Tibial nerve (tissue), 4 donors: Measurements from ENCODE around the gene SNPH. TPM values are rescaled to one million over a fixed set of nuclear protein-coding genes. Genes with fewer than 3 reads are reported as not detected.

ENCODE experiments used
- DNase-seq, 2 donors: peaks; one replicate each; pipeline ENCODE4 v3.0.0-alpha.2; 2019; ENCODE audit warnings: low spot score in 2 of 2
- H3K27ac ChIP-seq, 4 donors: fragments of 200-600 bp; sonication (generic) in 3 of 4; one replicate each; pipeline ENCODE4 v1.5.1; 2017 to 2019; ENCODE audit warnings: mild to moderate bottlenecking in 1 of 4
- H3K27me3 ChIP-seq, 2 donors: fragments of 200-600 bp; sonication (generic) in 1 of 2; one replicate each; pipeline versions ENCODE4 v1.5.1 to v1.6.0; 2017 to 2019
- H3K36me3 ChIP-seq, 3 donors: fragments of 200-600 bp; sonication (generic); one replicate each; pipeline ENCODE4 v1.5.1; 2018 to 2019
- H3K4me1 ChIP-seq, 4 donors: fragments of 200-600 bp; sonication (generic) in 3 of 4; one replicate each; pipeline ENCODE4 v1.5.1; 2017 to 2019
- H3K4me3 ChIP-seq, 4 donors: fragments of 200-600 bp; sonication (generic) in 3 of 4; one replicate each; pipeline ENCODE4 v1.5.1; 2017 to 2019; ENCODE audit warnings: mild to moderate bottlenecking in 1 of 4, moderate library complexity in 1 of 4
- H3K9me3 ChIP-seq, 4 donors: fragments of 200-600 bp; sonication (generic) in 3 of 4; one replicate each; pipeline ENCODE4 v1.5.1; 2017 to 2019
- EP300 ChIP-seq, 2 donors: sonication (generic); formaldehyde crosslinking; IDR thresholded peaks; one replicate each; pipeline ENCODE4 v1.6.1; 2017; ENCODE audit warnings: antibody characterized with exemption in 2 of 2, mild to moderate bottlenecking in 1 of 2
- POLR2A ChIP-seq, 2 donors: fragments of 450-650 bp; IDR thresholded peaks; one replicate each; pipeline ENCODE4 v1.6.1; 2017; ENCODE audit warnings: antibody characterized with exemption in 2 of 2, mild to moderate bottlenecking in 2 of 2, moderate library complexity in 2 of 2
- WGBS, 2 donors: methylation state at CpG; one replicate each; pipeline ENCODE4 v1.1.5; 2018; 5-methylcytosine and 5-hydroxymethylcytosine counted together
- total RNA-seq, 4 donors: library from RNA; depleted of rRNA; stranded (reverse); fragments of >200 nt; gene quantifications; one replicate each; pipeline ENCODE4 v1.1.0, GENCODE V29; 2016
- TF ChIP-seq, protein P1 (sequence below), 5 experiments: fragments of 200-600 bp in 3 of 5; fragments of 450-650 bp in 2 of 5; sonication (generic) in 3 of 5; IDR thresholded peaks; one replicate each; pipeline ENCODE4 v1.5.1; 2016 to 2019; ENCODE audit warnings: antibody characterized with exemption in 5 of 5, mild to moderate bottlenecking in 3 of 5, moderate library complexity in 2 of 5

Gene SNPH
- total RNA-seq, 4 donors from 2014 or later, result 4.5 to 7.4 (median 6.9) TPM

- no peak for TF ChIP-seq POLR2A (IDR thresholded peaks at IDR 0.05)
- TF ChIP-seq, protein P1, sequence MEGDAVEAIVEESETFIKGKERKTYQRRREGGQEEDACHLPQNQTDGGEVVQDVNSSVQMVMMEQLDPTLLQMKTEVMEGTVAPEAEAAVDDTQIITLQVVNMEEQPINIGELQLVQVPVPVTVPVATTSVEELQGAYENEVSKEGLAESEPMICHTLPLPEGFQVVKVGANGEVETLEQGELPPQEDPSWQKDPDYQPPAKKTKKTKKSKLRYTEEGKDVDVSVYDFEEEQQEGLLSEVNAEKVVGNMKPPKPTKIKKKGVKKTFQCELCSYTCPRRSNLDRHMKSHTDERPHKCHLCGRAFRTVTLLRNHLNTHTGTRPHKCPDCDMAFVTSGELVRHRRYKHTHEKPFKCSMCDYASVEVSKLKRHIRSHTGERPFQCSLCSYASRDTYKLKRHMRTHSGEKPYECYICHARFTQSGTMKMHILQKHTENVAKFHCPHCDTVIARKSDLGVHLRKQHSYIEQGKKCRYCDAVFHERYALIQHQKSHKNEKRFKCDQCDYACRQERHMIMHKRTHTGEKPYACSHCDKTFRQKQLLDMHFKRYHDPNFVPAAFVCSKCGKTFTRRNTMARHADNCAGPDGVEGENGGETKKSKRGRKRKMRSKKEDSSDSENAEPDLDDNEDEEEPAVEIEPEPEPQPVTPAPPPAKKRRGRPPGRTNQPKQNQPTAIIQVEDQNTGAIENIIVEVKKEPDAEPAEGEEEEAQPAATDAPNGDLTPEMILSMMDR (IDR thresholded peaks at IDR 0.05), result no peak
- TF ChIP-seq EP300 (IDR thresholded peaks at IDR 0.05), result no peak
- WGBS, 2 donors, result 93 to 97% methylated on average over 6 of the region's 6 CpGs
- no peak overlapping the region for H3K27ac ChIP-seq
- H3K27me3 ChIP-seq, result no peaks in the 10 kb centered on the region
- H3K4me3 ChIP-seq, result no peak overlapping the region
- peaks cover 0 to 37% (median 0%) of the 10 kb centered on the region in 3 donors for H3K36me3 ChIP-seq
- DNase-seq, result no peak
- no peaks in the 10 kb centered on the region for H3K9me3 ChIP-seq
- peaks cover 0 to 46% (median 30%) of the 10 kb centered on the region in 4 donors for H3K4me1 ChIP-seq
Observed at GRCh38 chr20:1331801-1332453, 65.8 kb downstream of the SNPH start.

DNA sequence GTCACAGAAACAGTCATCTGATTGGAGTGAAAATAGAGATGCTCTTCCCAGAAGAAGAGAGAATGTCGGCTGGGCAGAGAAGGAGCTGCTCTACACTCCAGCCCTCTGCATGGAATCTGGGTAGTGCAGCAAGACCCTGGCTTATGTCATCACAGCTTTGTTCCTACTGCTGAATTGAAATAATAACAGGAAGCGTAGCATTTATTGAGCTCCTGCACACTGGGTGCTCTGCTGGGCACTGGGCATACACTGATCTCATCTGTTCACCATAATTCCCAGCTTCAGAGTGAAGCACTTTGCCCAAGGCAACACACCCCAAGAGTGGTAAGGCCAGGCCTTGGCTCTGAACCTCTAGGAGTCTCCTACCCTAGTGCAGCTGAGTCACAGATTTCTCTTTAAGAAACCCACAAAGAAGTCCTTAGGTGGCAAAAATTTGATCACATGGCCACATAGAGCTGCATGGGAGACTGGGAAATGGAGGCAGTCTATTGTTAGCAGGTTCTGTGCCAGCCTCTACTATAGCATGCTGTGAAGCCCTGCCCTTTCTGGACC lies 66.7 kb downstream of the SNPH start:
- Histone ChIP-seq H3K4me3 (no peak overlapping the region), H3K9me3 (no peaks in the 10 kb centered on the region), H3K4me1 (peaks cover 0 to 44% (median 24%) of the 10 kb centered on the region in 4 donors), H3K27me3 (no peaks in the 10 kb centered on the region), H3K27ac (no peak overlapping the region), H3K36me3 (peaks cover 0 to 37% (median 0%) of the 10 kb centered on the region in 3 donors)
- TF ChIP-seq EP300 (IDR thresholded peaks at IDR 0.05) (no peak), POLR2A (IDR thresholded peaks at IDR 0.05) (no peak)
- TF ChIP-seq, protein P1 (IDR thresholded peaks at IDR 0.05), result no peak
- DNase-seq, result no peak
- WGBS, 2 donors, result 93 to 94% methylated on average over 2 of the region's 2 CpGs

DNA sequence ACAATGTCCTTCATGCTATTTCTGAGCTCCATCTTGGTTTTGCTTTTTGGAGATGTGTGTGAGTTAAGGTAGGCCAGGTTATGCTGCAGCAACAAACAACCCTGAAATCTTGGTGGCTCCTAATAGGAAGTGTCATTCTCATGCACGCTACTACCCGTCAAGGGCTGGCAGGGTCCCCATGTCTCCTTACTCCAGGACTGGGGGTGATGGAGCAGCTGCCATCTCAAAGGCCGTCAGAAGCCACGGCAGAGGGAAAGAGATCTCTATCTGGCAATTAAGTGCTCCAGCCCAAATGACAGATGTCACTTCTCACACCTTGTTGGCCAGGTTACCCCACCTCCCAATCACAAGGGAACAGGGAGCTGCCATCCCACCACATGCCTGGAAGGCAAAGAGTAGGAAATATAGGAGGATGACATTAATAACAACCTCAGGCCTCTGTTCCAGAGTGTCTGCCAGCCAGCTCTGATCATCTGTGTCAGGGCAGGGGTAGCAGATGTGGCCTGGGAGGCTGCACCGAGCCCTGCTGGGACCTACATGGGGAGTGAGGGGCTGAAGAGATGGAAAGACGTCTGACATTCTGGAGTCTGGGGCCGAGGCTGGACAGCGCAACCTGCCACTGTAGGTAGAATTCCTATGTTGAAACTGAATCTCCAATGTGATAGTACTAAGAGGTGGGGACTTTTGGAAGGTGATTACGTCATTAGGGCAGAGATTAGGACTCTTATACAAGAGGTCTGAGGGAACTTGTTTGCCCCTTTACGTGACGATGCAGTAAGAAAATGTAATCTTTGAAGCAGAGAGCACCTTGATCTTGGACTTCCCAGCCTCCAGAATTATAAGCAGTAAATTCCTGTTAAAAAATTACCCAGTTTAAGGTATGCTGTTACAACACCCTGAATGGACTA lies 67.6 kb downstream of the SNPH start:
- TF ChIP-seq, protein P1 (IDR thresholded peaks at IDR 0.05), result no peak
- no peak for TF ChIP-seq POLR2A (IDR thresholded peaks at IDR 0.05)
- TF ChIP-seq EP300 (IDR thresholded peaks at IDR 0.05), result no peak
- Histone ChIP-seq H3K36me3 (peaks cover 0 to 37% (median 0%) of the 10 kb centered on the region in 3 donors), H3K4me1 (peaks cover 0 to 44% (median 17%) of the 10 kb centered on the region in 4 donors), H3K4me3 (no peak overlapping the region), H3K9me3 (no peaks in the 10 kb centered on the region), H3K27me3 (no peaks in the 10 kb centered on the region), H3K27ac (no peak overlapping the region)
- DNase-seq, result no peak
- WGBS, 2 donors, result 89 to 90% methylated on average over 11 of the region's 11 CpGs

DNA sequence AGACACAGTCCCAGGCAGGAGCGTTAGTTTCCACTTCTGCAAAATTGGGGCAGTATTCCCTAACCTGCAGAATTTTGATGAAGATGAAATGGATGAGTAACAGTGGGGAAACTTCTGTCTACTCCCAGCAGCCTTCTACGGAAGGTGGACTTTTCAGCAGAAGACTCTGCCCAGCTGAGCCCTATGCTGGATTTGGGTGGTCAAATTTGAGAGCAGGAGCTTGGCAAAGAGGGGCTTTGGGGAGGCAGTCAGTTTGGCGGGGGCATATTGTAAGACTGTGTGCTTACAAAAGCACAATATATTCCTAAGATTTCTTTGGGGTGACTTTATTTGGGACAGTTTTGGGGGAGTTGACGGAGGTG lies 68.3 kb downstream of the SNPH start:
- Histone ChIP-seq H3K27me3 (no peaks in the 10 kb centered on the region), H3K36me3 (peaks cover 0 to 37% (median 0%) of the 10 kb centered on the region in 3 donors), H3K4me1 (peaks cover 0 to 42% (median 12%) of the 10 kb centered on the region in 4 donors), H3K9me3 (no peaks in the 10 kb centered on the region), H3K4me3 (no peak overlapping the region), H3K27ac (no peak overlapping the region)
- 80 to 95% methylated on average over 4 of the region's 4 CpGs for WGBS, 2 donors
- TF ChIP-seq, protein P1 (IDR thresholded peaks at IDR 0.05), result no peak
- TF ChIP-seq EP300 (IDR thresholded peaks at IDR 0.05) (no peak), POLR2A (IDR thresholded peaks at IDR 0.05) (no peak)
- DNase-seq, result no peak
